ENCODE measurements around the gene INTU.
"Not testable (repeated sequence)": the region's sequence is repeated elsewhere in the genome, so short reads cannot be mapped to it uniquely, and the experiment has no call there.

INTU gene

DNA sequence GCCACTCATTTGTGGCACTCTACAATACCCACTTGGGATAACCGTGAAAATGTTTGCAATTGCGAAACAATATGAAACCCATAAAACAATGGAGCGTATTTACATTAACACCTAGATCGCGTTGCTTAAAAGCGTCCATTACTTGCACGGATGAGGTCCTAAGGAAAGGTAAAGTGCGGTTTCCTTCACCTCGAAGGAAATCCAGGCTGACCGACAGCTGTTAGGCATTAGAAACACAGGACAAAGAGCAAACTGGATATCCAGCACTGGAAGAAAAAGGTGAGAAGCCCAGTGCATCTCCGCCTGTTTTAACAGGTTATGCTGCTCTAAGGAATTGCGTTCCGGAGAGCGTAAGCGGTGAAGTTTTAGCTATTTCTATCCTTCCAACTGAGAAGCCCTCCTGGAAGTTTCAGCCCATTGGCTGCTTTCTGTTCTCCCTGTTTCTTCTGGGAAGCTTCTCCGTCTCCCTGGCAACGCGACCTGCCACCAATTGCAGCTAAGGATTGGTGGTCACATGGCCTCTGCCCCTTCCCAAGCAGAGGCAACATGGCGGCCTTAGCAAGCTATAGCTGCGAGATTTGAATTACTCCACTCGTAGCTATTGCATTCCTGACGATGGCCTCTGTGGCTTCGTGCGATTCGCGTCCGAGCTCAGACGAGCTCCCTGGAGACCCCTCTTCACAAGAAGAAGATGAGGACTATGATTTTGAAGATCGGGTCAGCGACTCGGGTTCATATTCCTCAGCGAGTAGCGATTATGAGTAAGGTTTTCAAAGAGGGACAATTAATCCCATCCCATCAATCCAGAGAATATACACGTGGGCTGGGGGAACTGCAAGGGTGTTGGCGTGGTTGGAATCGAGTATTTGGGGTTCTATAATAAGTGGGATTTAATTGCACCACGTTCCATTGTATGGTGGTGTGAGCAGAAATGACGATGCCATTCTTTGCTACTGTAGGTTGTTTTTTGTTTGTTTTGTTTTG lies at the start of gene INTU:
Gene INTU (plus strand): TSS at position 538 of the 984 bp plus-strand sequence. CDS start 78 bp downstream, at position 616.
- Histone ChIP-seq H3K27ac (ENCODE audit: low read depth, low read length) (no peak within 1 kb of the TSS), H3K4me3 (ENCODE audit: low read depth in 1 of 2, low read length in 2 of 2) (peak within 1 kb of the TSS; percentile 83 to 90), H3K9me3 (ENCODE audit: control insufficient read depth in 1 of 2, low read length in 2 of 2) (no peaks in the 10 kb centered on the region), H3K36me3 (ENCODE audit: control insufficient read depth in 1 of 2, insufficient read depth in 2 of 2, low read length in 2 of 2) (no peaks in the 10 kb centered on the region), H3K4me1 (ENCODE audit: control insufficient read depth in 1 of 2, insufficient read depth in 2 of 2, low read length in 2 of 2) (peaks cover 0 to 6% of the 10 kb centered on the region in 2 donors), H3K9ac (ENCODE audit: low read depth in 1 of 2, low read length in 2 of 2) (peak within 1 kb of the TSS; percentile 43 to 79), H3K27me3 (ENCODE audit: control insufficient read depth in 1 of 2, insufficient read depth in 2 of 2, low read length in 2 of 2) (no peaks in the 10 kb centered on the region)

DNA sequence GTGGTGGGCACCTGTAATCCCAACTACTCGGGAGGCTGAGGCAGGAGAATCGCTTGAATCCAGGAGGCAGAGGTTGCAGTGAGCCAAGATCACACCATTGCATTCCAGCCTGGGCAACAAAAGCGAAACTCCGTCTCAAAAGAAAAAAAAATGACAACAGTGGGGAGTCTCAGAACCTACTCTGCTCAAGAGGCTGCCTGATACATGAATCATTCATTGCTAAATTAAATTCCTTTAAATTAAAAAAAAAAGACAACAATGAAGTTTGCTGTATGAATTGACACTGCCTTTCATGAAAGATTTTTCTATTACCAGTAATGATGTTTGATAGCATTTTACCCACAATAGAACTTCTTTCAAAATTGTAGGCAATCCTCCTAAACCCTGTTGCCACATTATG lies 46.3 kb upstream of the INTU start:
- not testable (repeated sequence) for H3K27me3 ChIP-seq (ENCODE audit: control insufficient read depth in 1 of 2, insufficient read depth in 2 of 2, low read length in 2 of 2); H3K4me1 ChIP-seq (ENCODE audit: control insufficient read depth in 1 of 2, insufficient read depth in 2 of 2, low read length in 2 of 2); H3K9ac ChIP-seq (ENCODE audit: low read depth in 1 of 2, low read length in 2 of 2); H3K4me3 ChIP-seq (ENCODE audit: low read depth in 1 of 2, low read length in 2 of 2); H3K9me3 ChIP-seq (ENCODE audit: control insufficient read depth in 1 of 2, low read length in 2 of 2); H3K27ac ChIP-seq (ENCODE audit: low read depth, low read length); H3K36me3 ChIP-seq (ENCODE audit: control insufficient read depth in 1 of 2, insufficient read depth in 2 of 2, low read length in 2 of 2)

DNA sequence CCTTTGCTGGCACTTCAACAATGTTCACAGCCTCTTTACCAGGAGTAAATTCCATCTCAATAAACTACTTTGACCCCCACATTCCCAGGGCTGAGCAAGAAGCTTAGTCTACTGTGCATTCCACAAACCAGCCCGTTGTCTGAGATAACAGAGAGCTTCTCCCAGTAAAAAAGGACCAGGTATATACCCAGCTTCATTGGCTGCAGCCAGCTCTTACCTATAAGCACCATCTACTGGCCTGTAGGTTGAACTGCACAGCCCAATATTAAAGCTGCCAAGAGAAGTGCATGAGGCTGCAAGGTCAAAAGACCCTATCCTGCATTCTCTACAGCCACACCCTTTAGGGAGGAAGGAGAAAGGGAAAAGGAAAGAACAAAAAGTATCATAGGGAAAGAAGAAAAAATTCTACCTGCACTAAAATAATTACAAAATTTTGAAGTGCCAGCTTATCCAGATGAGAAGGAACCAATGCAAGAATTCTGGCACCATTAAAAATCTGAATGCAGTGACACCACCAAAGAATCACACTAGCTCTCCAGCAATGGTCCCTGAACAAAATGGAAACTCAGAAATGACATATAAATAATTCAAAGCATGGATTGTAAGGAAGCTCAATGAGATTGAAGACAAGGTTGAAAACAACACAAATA lies 45.7 kb upstream of the INTU start:
- H3K27me3 ChIP-seq (ENCODE audit: control insufficient read depth in 1 of 2, insufficient read depth in 2 of 2, low read length in 2 of 2), result no peaks in the 10 kb centered on the region
- no peak overlapping the region for H3K4me3 ChIP-seq (ENCODE audit: low read depth in 1 of 2, low read length in 2 of 2)
- no peaks in the 10 kb centered on the region for H3K36me3 ChIP-seq (ENCODE audit: control insufficient read depth in 1 of 2, insufficient read depth in 2 of 2, low read length in 2 of 2)
- H3K27ac ChIP-seq (ENCODE audit: low read depth, low read length), result no peak overlapping the region
- no peak overlapping the region for H3K9ac ChIP-seq (ENCODE audit: low read depth in 1 of 2, low read length in 2 of 2)
- no peaks in the 10 kb centered on the region for H3K9me3 ChIP-seq (ENCODE audit: control insufficient read depth in 1 of 2, low read length in 2 of 2)
- H3K4me1 ChIP-seq (ENCODE audit: control insufficient read depth in 1 of 2, insufficient read depth in 2 of 2, low read length in 2 of 2), result no peaks in the 10 kb centered on the region

DNA sequence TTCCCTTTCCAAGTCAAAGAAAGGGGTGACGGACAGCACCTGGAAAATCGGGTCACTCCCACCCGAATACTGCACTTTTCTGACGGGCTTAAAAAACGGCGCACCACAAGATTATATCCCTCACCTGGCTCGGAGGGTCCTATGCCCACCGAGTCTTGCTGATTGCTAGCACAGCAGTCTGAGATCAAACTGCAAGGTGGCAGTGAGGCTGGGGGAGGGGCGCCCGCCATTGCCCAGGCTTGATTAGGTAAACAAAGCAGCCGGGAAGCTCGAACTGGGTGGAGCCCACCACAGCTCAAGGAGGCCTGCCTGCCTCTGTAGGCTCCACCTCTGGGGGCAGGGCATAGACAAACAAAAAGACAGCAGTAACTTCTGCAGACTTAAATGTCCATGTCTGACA lies 43.6 kb upstream of the INTU start:
- H3K36me3 ChIP-seq (ENCODE audit: control insufficient read depth in 1 of 2, insufficient read depth in 2 of 2, low read length in 2 of 2); H3K4me3 ChIP-seq (ENCODE audit: low read depth in 1 of 2, low read length in 2 of 2); H3K27ac ChIP-seq (ENCODE audit: low read depth, low read length); H3K9me3 ChIP-seq (ENCODE audit: control insufficient read depth in 1 of 2, low read length in 2 of 2); H3K27me3 ChIP-seq (ENCODE audit: control insufficient read depth in 1 of 2, insufficient read depth in 2 of 2, low read length in 2 of 2); H3K4me1 ChIP-seq (ENCODE audit: control insufficient read depth in 1 of 2, insufficient read depth in 2 of 2, low read length in 2 of 2); H3K9ac ChIP-seq (ENCODE audit: low read depth in 1 of 2, low read length in 2 of 2): not testable (repeated sequence)

DNA sequence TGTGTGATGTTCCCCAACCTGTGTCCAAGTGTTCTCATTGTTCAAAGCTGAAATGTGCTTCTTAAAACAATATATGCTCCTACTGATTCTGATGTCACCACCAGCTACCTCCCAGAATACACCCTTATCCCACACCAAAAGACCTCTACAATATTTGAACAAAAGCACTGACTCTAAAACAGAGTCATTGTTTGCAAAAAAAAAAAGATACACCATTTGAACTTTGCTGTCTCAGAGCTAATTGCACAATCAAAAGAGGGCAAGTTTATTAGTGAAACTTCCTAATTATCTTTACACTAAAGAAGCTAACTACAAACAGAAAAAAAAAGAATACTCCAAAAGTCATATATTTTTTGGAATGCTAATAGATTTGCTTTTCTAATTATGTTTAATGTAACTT lies 34.1 kb upstream of the INTU start:
- no peaks in the 10 kb centered on the region for H3K36me3 ChIP-seq (ENCODE audit: control insufficient read depth in 1 of 2, insufficient read depth in 2 of 2, low read length in 2 of 2)
- no peaks in the 10 kb centered on the region for H3K4me1 ChIP-seq (ENCODE audit: control insufficient read depth in 1 of 2, insufficient read depth in 2 of 2, low read length in 2 of 2)
- H3K9me3 ChIP-seq (ENCODE audit: control insufficient read depth in 1 of 2, low read length in 2 of 2), result no peaks in the 10 kb centered on the region
- H3K4me3 ChIP-seq (ENCODE audit: low read depth in 1 of 2, low read length in 2 of 2), result no peak overlapping the region
- no peak overlapping the region for H3K9ac ChIP-seq (ENCODE audit: low read depth in 1 of 2, low read length in 2 of 2)
- no peaks in the 10 kb centered on the region for H3K27me3 ChIP-seq (ENCODE audit: control insufficient read depth in 1 of 2, insufficient read depth in 2 of 2, low read length in 2 of 2)
- no peak overlapping the region for H3K27ac ChIP-seq (ENCODE audit: low read depth, low read length)

DNA sequence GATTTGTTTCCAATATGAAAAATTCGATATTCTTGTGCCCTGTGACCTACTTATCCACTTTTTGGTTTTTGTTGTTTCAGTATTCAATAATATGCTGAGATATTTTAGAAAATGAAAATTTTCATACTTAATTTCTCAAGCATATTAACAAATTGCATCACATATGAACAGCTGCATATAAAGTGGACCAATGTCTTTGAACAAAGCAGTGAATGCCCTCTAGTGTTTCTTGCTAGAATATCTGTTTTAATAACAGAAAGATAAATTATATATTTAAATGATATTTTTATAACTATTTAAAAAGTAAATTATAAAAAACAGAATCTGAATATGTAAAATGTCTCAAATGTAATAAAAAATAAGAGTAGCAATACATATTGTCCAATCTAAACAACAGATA lies 31.7 kb upstream of the INTU start:
- H3K27me3 ChIP-seq (ENCODE audit: control insufficient read depth in 1 of 2, insufficient read depth in 2 of 2, low read length in 2 of 2), result no peaks in the 10 kb centered on the region

DNA sequence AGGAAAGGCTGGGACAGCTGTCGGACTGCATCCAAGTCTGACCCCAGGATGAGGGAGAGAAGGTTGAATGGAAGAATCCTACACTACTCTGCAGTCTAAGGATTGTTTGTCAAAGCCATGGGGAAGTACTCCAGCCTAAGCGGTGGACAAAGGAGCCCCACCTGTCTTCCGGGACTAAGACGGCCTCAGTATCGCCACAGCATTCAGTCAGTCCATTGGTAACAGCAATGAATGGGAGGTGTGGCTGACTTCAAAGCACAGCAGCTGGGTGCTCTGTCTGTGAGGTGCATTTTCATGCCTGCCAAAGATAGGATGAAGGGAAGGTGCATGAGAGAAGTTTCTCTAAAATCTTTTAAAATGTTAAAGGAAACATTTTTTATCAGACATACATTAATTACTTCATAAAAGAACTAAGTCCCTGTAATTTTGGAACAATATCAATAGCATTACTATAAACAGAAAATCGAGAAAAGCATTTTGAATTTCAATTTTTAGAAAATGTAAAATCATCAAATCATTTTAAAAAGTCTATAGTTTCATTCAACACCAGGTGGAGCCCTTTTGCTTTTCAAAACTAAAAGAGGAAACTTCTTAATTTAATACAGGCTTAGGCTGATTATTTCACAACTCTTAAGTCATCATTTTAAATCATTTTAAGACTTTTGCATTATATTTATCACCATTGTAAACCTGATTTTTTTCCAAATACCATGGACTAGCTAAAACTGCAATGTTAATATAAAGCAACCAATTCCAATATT lies 27.6 kb upstream of the INTU start:
- Histone ChIP-seq H3K27ac (ENCODE audit: low read depth, low read length) (no peak overlapping the region), H3K9ac (ENCODE audit: low read depth in 1 of 2, low read length in 2 of 2) (no peak overlapping the region), H3K9me3 (ENCODE audit: control insufficient read depth in 1 of 2, low read length in 2 of 2) (no peaks in the 10 kb centered on the region), H3K36me3 (ENCODE audit: control insufficient read depth in 1 of 2, insufficient read depth in 2 of 2, low read length in 2 of 2) (no peaks in the 10 kb centered on the region), H3K4me3 (ENCODE audit: low read depth in 1 of 2, low read length in 2 of 2) (no peak overlapping the region), H3K4me1 (ENCODE audit: control insufficient read depth in 1 of 2, insufficient read depth in 2 of 2, low read length in 2 of 2) (no peaks in the 10 kb centered on the region), H3K27me3 (ENCODE audit: control insufficient read depth in 1 of 2, insufficient read depth in 2 of 2, low read length in 2 of 2) (no peaks in the 10 kb centered on the region)

More for the DNA sequence above, 31.7 kb upstream of the INTU start:
- Histone ChIP-seq H3K27ac (ENCODE audit: low read depth, low read length) (no peak overlapping the region), H3K4me1 (ENCODE audit: control insufficient read depth in 1 of 2, insufficient read depth in 2 of 2, low read length in 2 of 2) (no peaks in the 10 kb centered on the region), H3K9ac (ENCODE audit: low read depth in 1 of 2, low read length in 2 of 2) (no peak overlapping the region), H3K4me3 (ENCODE audit: low read depth in 1 of 2, low read length in 2 of 2) (no peak overlapping the region), H3K9me3 (ENCODE audit: control insufficient read depth in 1 of 2, low read length in 2 of 2) (no peaks in the 10 kb centered on the region), H3K36me3 (ENCODE audit: control insufficient read depth in 1 of 2, insufficient read depth in 2 of 2, low read length in 2 of 2) (no peaks in the 10 kb centered on the region)

DNA sequence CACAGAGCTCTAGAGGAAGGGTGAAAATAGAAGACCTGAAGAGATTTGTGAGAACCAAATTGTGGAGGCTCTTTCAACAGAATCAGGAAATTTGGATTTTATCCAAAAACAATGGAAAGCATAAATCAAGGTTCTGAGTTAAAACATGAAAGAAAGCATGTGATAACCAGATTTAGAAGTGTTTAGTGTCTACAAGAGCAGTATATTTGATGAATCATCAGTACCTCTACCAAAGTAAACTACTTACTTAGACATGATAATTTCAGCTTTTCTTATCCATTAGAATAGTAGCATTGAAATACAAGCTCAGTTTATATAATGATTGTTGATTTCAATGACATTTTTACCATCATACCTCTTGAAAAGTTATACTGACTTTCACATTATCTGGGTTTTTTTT lies 25.9 kb upstream of the INTU start:
- Histone ChIP-seq H3K9me3 (ENCODE audit: control insufficient read depth in 1 of 2, low read length in 2 of 2) (no peaks in the 10 kb centered on the region), H3K9ac (ENCODE audit: low read depth in 1 of 2, low read length in 2 of 2) (no peak overlapping the region), H3K27ac (ENCODE audit: low read depth, low read length) (no peak overlapping the region), H3K4me3 (ENCODE audit: low read depth in 1 of 2, low read length in 2 of 2) (no peak overlapping the region), H3K4me1 (ENCODE audit: control insufficient read depth in 1 of 2, insufficient read depth in 2 of 2, low read length in 2 of 2) (no peaks in the 10 kb centered on the region), H3K27me3 (ENCODE audit: control insufficient read depth in 1 of 2, insufficient read depth in 2 of 2, low read length in 2 of 2) (no peaks in the 10 kb centered on the region), H3K36me3 (ENCODE audit: control insufficient read depth in 1 of 2, insufficient read depth in 2 of 2, low read length in 2 of 2) (no peaks in the 10 kb centered on the region)

DNA sequence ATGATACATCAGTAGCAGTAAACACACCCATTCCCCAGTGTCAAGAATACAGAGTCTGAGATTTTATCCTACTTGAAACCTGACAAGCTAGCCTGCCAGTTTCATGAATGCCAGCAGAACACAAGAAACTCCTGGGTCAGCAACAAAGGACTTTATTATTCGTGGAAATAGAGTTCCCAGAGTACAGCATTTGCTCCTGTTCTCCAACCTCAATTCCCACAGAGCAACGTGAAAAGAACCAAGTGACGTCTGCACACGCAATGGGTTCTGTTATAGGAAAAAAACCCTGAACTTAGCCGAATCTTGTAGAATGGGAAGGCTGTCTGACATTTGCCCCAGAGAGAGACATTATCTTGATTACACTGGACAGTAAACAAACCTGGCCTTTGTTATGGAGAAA lies 23.3 kb upstream of the INTU start:
- Histone ChIP-seq H3K9ac (ENCODE audit: low read depth in 1 of 2, low read length in 2 of 2) (no peak overlapping the region), H3K4me3 (ENCODE audit: low read depth in 1 of 2, low read length in 2 of 2) (no peak overlapping the region), H3K27me3 (ENCODE audit: control insufficient read depth in 1 of 2, insufficient read depth in 2 of 2, low read length in 2 of 2) (no peaks in the 10 kb centered on the region), H3K9me3 (ENCODE audit: control insufficient read depth in 1 of 2, low read length in 2 of 2) (no peaks in the 10 kb centered on the region), H3K36me3 (ENCODE audit: control insufficient read depth in 1 of 2, insufficient read depth in 2 of 2, low read length in 2 of 2) (no peaks in the 10 kb centered on the region), H3K27ac (ENCODE audit: low read depth, low read length) (no peak overlapping the region), H3K4me1 (ENCODE audit: control insufficient read depth in 1 of 2, insufficient read depth in 2 of 2, low read length in 2 of 2) (no peaks in the 10 kb centered on the region)

DNA sequence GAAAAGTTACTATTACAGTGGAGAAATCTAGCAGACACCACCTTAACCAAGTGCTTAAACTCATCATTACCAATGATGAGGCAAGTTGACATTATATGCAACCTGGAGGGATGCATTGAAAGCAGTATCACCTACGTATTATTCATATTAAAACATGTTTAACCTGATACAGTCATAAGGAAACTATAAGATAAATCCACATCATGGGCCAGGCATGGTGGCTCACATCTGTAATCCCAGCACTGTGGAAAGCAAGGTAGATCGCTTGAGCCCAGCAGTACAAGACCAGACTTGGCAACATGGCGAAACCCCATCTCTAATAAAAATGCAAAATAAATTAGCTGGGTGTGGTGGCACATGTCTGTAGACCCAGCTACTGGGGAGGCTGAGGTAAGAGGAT lies 22.3 kb upstream of the INTU start:
- Histone ChIP-seq H3K27me3 (ENCODE audit: control insufficient read depth in 1 of 2, insufficient read depth in 2 of 2, low read length in 2 of 2) (no peaks in the 10 kb centered on the region), H3K27ac (ENCODE audit: low read depth, low read length) (no peak overlapping the region), H3K9ac (ENCODE audit: low read depth in 1 of 2, low read length in 2 of 2) (no peak overlapping the region), H3K9me3 (ENCODE audit: control insufficient read depth in 1 of 2, low read length in 2 of 2) (no peaks in the 10 kb centered on the region), H3K36me3 (ENCODE audit: control insufficient read depth in 1 of 2, insufficient read depth in 2 of 2, low read length in 2 of 2) (no peaks in the 10 kb centered on the region), H3K4me3 (ENCODE audit: low read depth in 1 of 2, low read length in 2 of 2) (no peak overlapping the region), H3K4me1 (ENCODE audit: control insufficient read depth in 1 of 2, insufficient read depth in 2 of 2, low read length in 2 of 2) (no peaks in the 10 kb centered on the region)

All from duodenal mucosa (tissue), 2 donors.